Progenitor cell of endocrine pancreas (in vitro differentiated cells): ENCODE data around the gene SLC35G1. TPM values are rescaled to one million over a fixed set of nuclear protein-coding genes. Genes with fewer than 3 reads are reported as not detected.

Experiments used
- DNase-seq: peaks from one replicate; pipeline ENCODE4 v3.0.0; 2021; ENCODE audit warnings: low spot score; ENCODE audit not compliant: unreplicated experiment
- H3K27ac Mint-ChIP-seq: 2 replicates; pipeline ENCODE4 v1.8.0; 2021; ENCODE audit warnings: mild to moderate bottlenecking, moderate library complexity, mixed read lengths
- H3K27me3 Mint-ChIP-seq: 2 replicates; pipeline ENCODE4 v1.8.0; 2021; ENCODE audit warnings: mixed read lengths
- H3K36me3 Mint-ChIP-seq: 2 replicates; pipeline ENCODE4 v1.8.0; 2022; ENCODE audit warnings: mixed read lengths; ENCODE audit not compliant: insufficient read depth
- H3K4me1 Mint-ChIP-seq: 2 replicates; pipeline ENCODE4 v1.8.0; 2021; ENCODE audit warnings: low read depth, mixed read lengths
- H3K4me3 Mint-ChIP-seq: 2 replicates; pipeline ENCODE4 v1.8.0; 2021; ENCODE audit warnings: low read depth, mild to moderate bottlenecking, moderate library complexity, mixed read lengths
- H3K9me3 Mint-ChIP-seq: 2 replicates; pipeline ENCODE4 v1.8.0; 2021; ENCODE audit warnings: low read depth, mixed read lengths
- total RNA-seq: library from RNA; stranded (reverse); gene quantifications from 2 replicates; pipeline ENCODE4 v1.2.1, GENCODE V29; 2021
- TF ChIP-seq, protein P1 (sequence below): fragments of 200-600 bp; sonication (generic); IDR thresholded peaks from one replicate; pipeline ENCODE4 v1.5.0; 2021; ENCODE audit warnings: antibody characterized with exemption, mild to moderate bottlenecking; ENCODE audit not compliant: unreplicated experiment

SLC35G1 gene
- total RNA-seq, 1 donor from 2014 or later = 7.3 TPM

DNA sequence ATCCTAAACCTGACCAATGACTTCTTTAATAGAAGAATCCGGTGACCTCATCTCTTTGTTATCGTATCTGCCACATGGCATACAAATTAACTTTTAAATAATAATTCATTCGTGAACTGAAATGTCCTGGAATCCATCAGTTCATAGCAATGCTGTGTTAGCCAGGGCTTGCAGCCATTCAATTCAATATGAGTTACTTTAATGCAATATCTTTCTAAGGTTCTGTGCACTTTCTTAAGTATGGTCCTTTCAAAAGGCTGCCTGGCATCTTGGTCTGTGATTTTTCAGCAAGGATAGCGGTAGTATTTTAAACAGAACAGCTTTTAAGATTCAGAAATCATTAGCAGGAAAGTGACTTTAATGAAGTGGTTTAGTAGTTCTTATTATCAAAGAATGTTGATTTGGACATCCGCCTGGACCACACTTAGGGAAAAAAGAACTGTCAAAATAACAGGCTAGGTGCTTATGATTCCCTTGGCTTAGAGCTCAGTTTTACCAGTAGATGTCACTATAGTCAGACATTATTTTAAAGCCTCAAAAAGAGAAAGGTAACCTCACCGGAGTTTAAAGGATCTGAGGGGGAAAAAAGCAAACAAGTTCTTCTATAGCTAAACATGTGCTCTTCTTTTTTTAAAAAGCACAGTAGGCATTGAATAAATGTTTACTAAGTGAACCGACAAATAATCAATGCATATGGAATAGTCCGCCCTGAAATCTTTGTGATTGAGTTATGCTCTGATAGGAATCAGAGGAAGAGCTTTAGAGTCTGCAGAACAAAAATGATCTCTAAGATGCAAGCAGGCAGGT, 22.7 kb downstream of the SLC35G1 start:
- Mint-ChIP-seq H3K36me3 (no peaks in the 10 kb centered on the region), H3K9me3 (no peaks in the 10 kb centered on the region), H3K27ac (no peak overlapping the region), H3K4me3 (peak overlapping the region; percentile 52), H3K4me1 (peaks cover 22% of the 10 kb centered on the region), H3K27me3 (no peaks in the 10 kb centered on the region)
- TF ChIP-seq, protein P1, sequence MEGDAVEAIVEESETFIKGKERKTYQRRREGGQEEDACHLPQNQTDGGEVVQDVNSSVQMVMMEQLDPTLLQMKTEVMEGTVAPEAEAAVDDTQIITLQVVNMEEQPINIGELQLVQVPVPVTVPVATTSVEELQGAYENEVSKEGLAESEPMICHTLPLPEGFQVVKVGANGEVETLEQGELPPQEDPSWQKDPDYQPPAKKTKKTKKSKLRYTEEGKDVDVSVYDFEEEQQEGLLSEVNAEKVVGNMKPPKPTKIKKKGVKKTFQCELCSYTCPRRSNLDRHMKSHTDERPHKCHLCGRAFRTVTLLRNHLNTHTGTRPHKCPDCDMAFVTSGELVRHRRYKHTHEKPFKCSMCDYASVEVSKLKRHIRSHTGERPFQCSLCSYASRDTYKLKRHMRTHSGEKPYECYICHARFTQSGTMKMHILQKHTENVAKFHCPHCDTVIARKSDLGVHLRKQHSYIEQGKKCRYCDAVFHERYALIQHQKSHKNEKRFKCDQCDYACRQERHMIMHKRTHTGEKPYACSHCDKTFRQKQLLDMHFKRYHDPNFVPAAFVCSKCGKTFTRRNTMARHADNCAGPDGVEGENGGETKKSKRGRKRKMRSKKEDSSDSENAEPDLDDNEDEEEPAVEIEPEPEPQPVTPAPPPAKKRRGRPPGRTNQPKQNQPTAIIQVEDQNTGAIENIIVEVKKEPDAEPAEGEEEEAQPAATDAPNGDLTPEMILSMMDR = peak; percentile 77
- no peak for DNase-seq

DNA sequence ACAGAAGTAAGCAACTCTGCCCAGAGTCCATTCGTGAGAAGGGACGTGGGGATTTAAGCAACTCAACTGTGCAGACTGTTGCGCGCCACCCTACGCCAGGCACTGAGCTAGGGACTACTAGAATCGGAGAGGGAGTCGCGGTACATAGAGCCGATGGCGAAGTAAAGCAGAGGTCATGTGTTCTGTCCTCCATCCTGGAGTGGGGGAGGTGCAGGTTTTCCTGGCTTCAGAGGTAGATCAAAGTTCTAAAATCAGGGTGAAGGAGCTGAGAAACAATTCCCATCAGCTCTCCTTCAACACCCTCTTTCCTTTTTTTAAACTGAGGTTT, 23.2 kb downstream of the SLC35G1 start:
- no peaks in the 10 kb centered on the region for H3K27me3 Mint-ChIP-seq
- H3K27ac Mint-ChIP-seq = no peak overlapping the region
- no peaks in the 10 kb centered on the region for H3K9me3 Mint-ChIP-seq
- peaks cover 21% of the 10 kb centered on the region for H3K4me1 Mint-ChIP-seq
- TF ChIP-seq, protein P1 = no peak
- H3K36me3 Mint-ChIP-seq = no peaks in the 10 kb centered on the region
- no peak for DNase-seq
- H3K4me3 Mint-ChIP-seq = peak overlapping the region; percentile 52

DNA sequence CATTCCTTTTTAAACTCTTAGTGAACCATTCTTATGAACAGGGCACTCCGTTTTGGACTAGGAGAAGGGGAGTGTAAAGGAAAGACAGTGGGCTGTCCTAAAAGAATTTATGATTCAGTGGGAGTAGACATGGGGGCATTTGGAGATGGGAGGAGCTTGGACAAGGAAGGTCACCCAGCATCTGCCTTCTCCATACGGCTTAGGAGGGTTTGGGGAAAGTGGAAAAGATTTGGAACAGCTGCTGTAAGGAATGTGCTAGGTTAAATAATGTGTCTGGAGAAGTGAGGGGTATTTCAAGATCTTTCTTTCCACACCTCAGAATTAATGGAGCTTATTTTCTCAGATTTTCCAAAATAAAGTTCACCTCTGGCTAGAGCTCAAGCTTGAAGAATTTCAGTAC, 24.0 kb downstream of the SLC35G1 start:
- DNase-seq = no peak
- no peak overlapping the region for H3K27ac Mint-ChIP-seq
- TF ChIP-seq, protein P1 = no peak

DNA sequence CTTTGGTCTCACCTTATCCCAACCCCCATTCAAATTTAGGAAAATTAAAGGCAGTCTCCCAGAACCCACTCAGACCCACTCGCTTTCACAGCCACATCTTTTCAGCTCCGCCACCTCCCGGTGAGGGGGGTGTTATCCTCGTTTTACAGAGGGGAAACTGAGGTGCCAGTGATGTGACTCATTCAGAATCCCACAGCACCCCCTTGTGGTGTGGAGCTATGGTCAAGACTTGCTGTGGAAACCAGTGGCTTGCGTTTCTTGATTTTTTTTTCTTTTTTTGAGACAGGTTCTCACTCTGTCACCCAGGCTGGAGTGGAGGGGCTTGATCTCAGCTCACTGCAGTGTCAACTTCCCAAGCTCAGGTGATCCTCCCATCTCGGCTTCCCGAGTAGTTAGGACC, 27.6 kb downstream of the SLC35G1 start:
- Mint-ChIP-seq H3K27ac (no peak overlapping the region), H3K27me3 (no peaks in the 10 kb centered on the region), H3K4me1 (peaks cover 8% of the 10 kb centered on the region), H3K36me3 (peaks cover under 1% of the 10 kb centered on the region), H3K9me3 (no peaks in the 10 kb centered on the region), H3K4me3 (no peak overlapping the region)
- TF ChIP-seq, protein P1 = peak; percentile 31
- DNase-seq = no peak

More for the DNA sequence above, 24.0 kb downstream of the SLC35G1 start:
- Mint-ChIP-seq H3K4me3 (no peak overlapping the region), H3K36me3 (no peaks in the 10 kb centered on the region), H3K27me3 (no peaks in the 10 kb centered on the region), H3K4me1 (peaks cover 15% of the 10 kb centered on the region), H3K9me3 (no peaks in the 10 kb centered on the region)

DNA sequence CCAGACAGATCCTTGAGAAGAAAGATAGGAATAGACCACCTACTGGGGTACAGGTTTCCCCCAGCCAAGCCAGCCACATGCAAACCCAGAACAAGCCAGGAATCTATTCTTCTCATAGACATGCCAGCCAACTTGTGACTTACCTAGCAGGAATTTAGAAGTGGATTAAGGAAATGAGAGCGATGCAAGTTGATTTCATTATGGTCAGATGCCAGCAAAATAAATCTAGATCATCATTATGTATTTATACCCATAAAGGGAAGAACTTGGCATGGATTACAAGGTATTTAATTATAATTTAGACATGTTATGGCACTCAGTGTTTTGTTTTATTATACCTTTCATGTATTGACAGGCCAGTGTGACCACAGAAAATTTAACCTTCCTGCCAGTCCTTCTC, 32.8 kb downstream of the SLC35G1 start:
- H3K9me3 Mint-ChIP-seq = peaks cover 20% of the 10 kb centered on the region
- H3K4me3 Mint-ChIP-seq = no peak overlapping the region
- H3K4me1 Mint-ChIP-seq = no peaks in the 10 kb centered on the region
- H3K27ac Mint-ChIP-seq = no peak overlapping the region
- H3K36me3 Mint-ChIP-seq = peaks cover 5% of the 10 kb centered on the region
- H3K27me3 Mint-ChIP-seq = no peaks in the 10 kb centered on the region
- DNase-seq = no peak
- TF ChIP-seq, protein P1 = no peak
